Activated effector memory CD4-positive, alpha-beta T cell treated with anti-CD3 and anti-CD28 coated beads, Interleukin-2, amount 50 U/mL, for 16 hours (primary cell): ENCODE measurements around the gene OGDH.

Experiments
- DNase-seq: peaks from one replicate; pipeline ENCODE4 v3.0.0-alpha.2; 2020

OGDH gene

GRCh38 chr7:44743750-44744149, 137.3 kb downstream of the OGDH start:
- DNase-seq = no peak

GRCh38 chr7:44748045-44748947, 141.9 kb downstream of the OGDH start, which contains the start of gene ZMIZ2:
ZMIZ2 (plus strand) TSS chr7:44748847; CDS start chr7:44756250, 7,403 bp downstream.
- peak; percentile 97 for DNase-seq

GRCh38 chr7:44748948-44749731, 142.7 kb downstream of the OGDH start:
- no peak for DNase-seq

GRCh38 chr7:44749992-44750391, 143.6 kb downstream of the OGDH start:
- no peak for DNase-seq

- DNase-seq = no peak
Measured at GRCh38 chr7:44750424-44750823, 144.0 kb downstream of the OGDH start.

- peak; percentile 86 for DNase-seq
Measured at GRCh38 chr7:44750921-44751571, 144.6 kb downstream of the OGDH start.

- no peak for DNase-seq
Measured at GRCh38 chr7:44752822-44753221, 146.4 kb downstream of the OGDH start.

GRCh38 chr7:44754802-44755697, 148.6 kb downstream of the OGDH start:
- DNase-seq = no peak

- no peak for DNase-seq
Measured at GRCh38 chr7:44755698-44756627, 149.5 kb downstream of the OGDH start.

GRCh38 chr7:44756904-44757303, 150.5 kb downstream of the OGDH start:
- no peak for DNase-seq

GRCh38 chr7:44757311-44757710, 150.9 kb downstream of the OGDH start:
- no peak for DNase-seq

GRCh38 chr7:44757739-44758138, 151.3 kb downstream of the OGDH start:
- no peak for DNase-seq
